ENCODE results near the gene LMF1. TPM values are rescaled to one million over a fixed set of nuclear protein-coding genes. Genes with fewer than 3 reads are reported as not detected.

Gene LMF1
- 10.7 and 19.1 TPM in 2 replicates for total RNA-seq (2011; cell fraction: chromatin; rRNA removed; ENCODE audit: low replicate concordance)
- total RNA-seq (2011; cell fraction: nucleolus; rRNA removed): 10.8 and 12.0 TPM in 2 replicates
- total RNA-seq (2011; cell fraction: nucleoplasm; rRNA removed): 11.5 and 12.0 TPM in 2 replicates
- 0.64 and 0.86 TPM in 2 replicates for total RNA-seq (2014; rRNA removed)
- total RNA-seq (2014; rRNA removed; fragmentation: Illumina TruSeq; extraction: Trizol): 0.26 and 0.44 TPM in 2 replicates
- 0.41 and 0.47 TPM in 2 replicates for total RNA-seq (2015; rRNA removed; fragmentation: Illumina TruSeq; extraction: Trizol)
- 1.5 and 2.3 TPM in 2 replicates for total RNA-seq (2021)
- 1.0 and 1.5 TPM in 2 replicates for polyA plus RNA-seq (2011; rRNA removed)
- 1.7 and 3.2 TPM in 2 replicates for polyA plus RNA-seq (2011; cell fraction: cytosol; rRNA removed)
- polyA plus RNA-seq (2011; cell fraction: nucleus; rRNA removed): 6.1 and 9.0 TPM in 2 replicates
- 1.1 and 4.6 TPM in 2 replicates for polyA plus RNA-seq (2012)
- polyA plus RNA-seq (2014; fragmentation: Illumina TruSeq; extraction: Trizol): 1.1 TPM in 1 of 2 replicates, not detected in the other
- polyA plus RNA-seq (2014; fragmentation: Nextera tagmentation; extraction: Ambion mirVana): under 1 TPM; 0.11 TPM
- 0.98 and 1.6 TPM in 2 replicates for polyA plus RNA-seq (2014; rRNA removed)
- polyA minus RNA-seq (2011; rRNA and poly(A)+ RNA removed): 3.7 and 4.0 TPM in 2 replicates
- polyA minus RNA-seq (2011; cell fraction: cytosol; rRNA and poly(A)+ RNA removed): 3.2 and 3.4 TPM in 2 replicates
- polyA minus RNA-seq (2011; cell fraction: nucleus; rRNA and poly(A)+ RNA removed): 5.8 and 7.9 TPM in 2 replicates
- Bru-seq, nascent RNA: percentile 36 among the genes with signal in this experiment
- BruChase-seq, experiment 1, labeled RNA remaining after a 2-hour chase: percentile 35 among the genes with signal in this experiment
- percentile 36 among the genes with signal in this experiment for BruChase-seq, experiment 2, labeled RNA remaining after a 6-hour chase
- long read RNA-seq, experiment 1, partial matches to known transcripts: 0 of 10 reads
- long read RNA-seq, experiment 1, other reads (novel, unspliced or antisense): 10 of 10 reads
- long read RNA-seq, experiment 2, partial matches to known transcripts: 0 of 2 reads
- long read RNA-seq, experiment 2, other reads (novel, unspliced or antisense): 1 of 2 reads
- long read RNA-seq, experiment 3, partial matches to known transcripts: 0 of 2 reads
- long read RNA-seq, experiment 3, other reads (novel, unspliced or antisense): 2 of 2 reads

- Histone ChIP-seq H3K9me3 (replicated peaks; ENCODE audit: control insufficient read depth, insufficient read depth, low read depth, low read length) (no peaks in the 10 kb centered on the region; the same call in 1 of the 2 replicates), H3K4me1 (replicated peaks in 1 of 2; ENCODE audit: control insufficient read depth in 2 of 2, insufficient read depth in 2 of 2, low read length in 2 of 2) (peaks cover 4 to 51% of the 10 kb centered on the region in 2 experiments; a peak in 3 of 5 replicates), H3K36me3 (ENCODE audit: control insufficient read depth, insufficient read depth, low read length) (no peaks in the 10 kb centered on the region; the same call in 2 of the 3 replicates), H3K4me3 (peak within 1 kb of the TSS; percentile 96), H3K27me3 (ENCODE audit: control insufficient read depth in 2 of 2, insufficient read depth in 2 of 2, low read length in 2 of 2) (peaks cover 34 to 50% of the 10 kb centered on the region in 2 experiments), H4K20me1 (replicated peaks; ENCODE audit: control insufficient read depth, insufficient read depth, low read length) (peaks cover 5% of the 10 kb centered on the region; the same call in 1 of the 2 replicates), H3K4me2 (ENCODE audit: insufficient read depth, low read length) (peak within 1 kb of the TSS; percentile 90), H3K27ac (ENCODE audit: extremely low read depth, low read depth, low read length) (peak within 1 kb of the TSS; percentile 80), H3K79me2 (ENCODE audit: control insufficient read depth, insufficient read depth, low read length) (0 out of 3 replicates have a peak, but pooled peaks cover 8% of the 10 kb centered on the region), H3K9ac (ENCODE audit: insufficient read depth in 1 of 2, low read depth in 2 of 2, low read length in 2 of 2) (peak within 1 kb of the TSS; percentile 83 to 96; a peak in 3 of 4 replicates), H2AFZ (ENCODE audit: low read depth, low read length) (peak within 1 kb of the TSS; percentile 95), H3K9me1 (ENCODE audit: control insufficient read depth, insufficient read depth, low read length) (no peaks in the 10 kb centered on the region)
- CTCF ChIA-PET (ENCODE audit: low intra/inter-chr PET ratio): no interaction called here
- WGBS (ENCODE audit: insufficient coverage, low coverage, missing lambda C conversion rate): under 1% methylated on average over 30 of the region's 71 CpGs
- POLR2A ChIA-PET: no interaction called here
- intact Hi-C loops (cut with micrococcal nuclease): no loop called here
- BruUV-seq (replicated peaks): no TSS peak
- FAIRE-seq: peak; percentile 89
- in situ Hi-C loops (cut with MboI): no loop called here
- peak; percentile 91 to 99 (median 99) for DNase-seq (ENCODE audit: extremely low read depth in 1 of 4, low spot score in 3 of 4)
- ATAC-seq: peak; percentile 96
- TF ChIP-seq NRF1 (conservative IDR thresholded peaks at IDR 0.05 in 1 of 2, IDR thresholded peaks at IDR 0.05 in 1 of 2) (peak; percentile 97 to 98), KLF13 (tag; IDR thresholded peaks at IDR 0.05; ENCODE audit: borderline replicate concordance, low read depth) (no peak), CBX3 (IDR thresholded peaks at IDR 0.05; ENCODE audit: borderline replicate concordance in 1 of 2, low read length in 2 of 2) (no peak), GTF2F1 (IDR thresholded peaks at IDR 0.05; ENCODE audit: low read depth, low read length) (no peak), CHD4 (IDR thresholded peaks at IDR 0.05; ENCODE audit: insufficient read depth, insufficient replicate concordance, low read depth, low read length, poor library complexity, severe bottlenecking) (no peak), KLF10 (CRISPR knock-in tag; IDR thresholded peaks at IDR 0.05) (no peak), ELF1 (tag; IDR thresholded peaks at IDR 0.05) (peak; percentile 81), SMC3 (conservative IDR thresholded peaks at IDR 0.05; ENCODE audit: insufficient read depth, low read depth, low read length) (no peak)
- TF ChIP-seq, protein P1, sequence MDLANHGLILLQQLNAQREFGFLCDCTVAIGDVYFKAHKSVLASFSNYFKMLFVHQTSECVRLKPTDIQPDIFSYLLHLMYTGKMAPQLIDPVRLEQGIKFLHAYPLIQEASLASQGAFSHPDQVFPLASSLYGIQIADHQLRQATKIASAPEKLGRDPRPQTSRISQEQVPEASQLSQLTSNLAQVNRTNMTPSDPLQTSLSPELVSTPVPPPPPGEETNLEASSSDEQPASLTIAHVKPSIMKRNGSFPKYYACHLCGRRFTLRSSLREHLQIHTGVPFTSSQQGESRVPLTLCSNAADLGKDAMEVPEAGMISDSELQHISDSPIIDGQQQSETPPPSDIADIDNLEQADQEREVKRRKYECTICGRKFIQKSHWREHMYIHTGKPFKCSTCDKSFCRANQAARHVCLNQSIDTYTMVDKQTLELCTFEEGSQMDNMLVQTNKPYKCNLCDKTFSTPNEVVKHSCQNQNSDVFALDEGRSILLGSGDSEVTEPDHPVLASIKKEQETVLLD (IDR thresholded peaks at IDR 0.05): peak; percentile 72; the same call in 1 of the 2 replicates
Measured at GRCh38 chr16:970766-971581, at the start of gene LMF1. TSS of gene LMF1 (minus strand) at chr16:970984. CDS start at chr16:970980, 4 bp downstream.

Data from K562 (cell line).